Cardiac fibroblast (primary cell): ENCODE results near the gene TGFB2.
A peak's percentile ranks its signal among the peaks of the same experiment; 100 is the strongest.

ENCODE experiments used
- DNase-seq, 2 donors: peaks; one replicate each; pipeline versions ENCODE4 v3.0.0 to v3.0.0-alpha.2; 2010; ENCODE audit warnings: low read depth in 2 of 2
- H3K4me3 ChIP-seq, 2 donors: replicated peaks in 1 of 2; 1 replicate in 1 of 2; 2 replicates in 1 of 2; pipeline ENCODE4 v1.5.1; 2011; ENCODE audit warnings: low read depth in 2 of 2, low read length in 2 of 2, mild to moderate bottlenecking in 2 of 2, moderate library complexity in 1 of 2
- TF ChIP-seq, protein P1 (sequence below): IDR thresholded peaks from one replicate; pipeline ENCODE4 v1.5.1; 2011; ENCODE audit warnings: low read depth, mild to moderate bottlenecking, low read length, inconsistent platforms

TGFB2 gene

DNA sequence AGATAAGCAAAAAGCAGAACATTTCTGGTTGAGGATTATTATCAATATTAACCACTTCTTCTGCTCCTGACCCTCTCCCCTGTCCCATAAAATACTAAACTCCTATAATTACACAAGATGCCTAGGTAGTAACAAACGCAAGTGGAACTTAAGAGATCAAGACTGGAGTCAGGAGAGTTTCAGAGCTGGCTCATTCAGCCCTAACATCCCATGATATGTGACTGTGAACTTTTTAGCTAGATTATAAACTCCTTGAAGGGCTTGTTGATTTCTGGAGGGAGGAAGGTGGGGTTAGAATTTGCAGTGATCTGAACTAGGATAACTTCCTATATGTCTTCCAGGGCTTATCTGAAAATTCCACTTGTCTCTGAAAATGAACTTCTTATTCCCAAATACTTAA lies 130.6 kb downstream of the TGFB2 start:
- no peak overlapping the region for H3K4me3 ChIP-seq
- TF ChIP-seq, protein P1, sequence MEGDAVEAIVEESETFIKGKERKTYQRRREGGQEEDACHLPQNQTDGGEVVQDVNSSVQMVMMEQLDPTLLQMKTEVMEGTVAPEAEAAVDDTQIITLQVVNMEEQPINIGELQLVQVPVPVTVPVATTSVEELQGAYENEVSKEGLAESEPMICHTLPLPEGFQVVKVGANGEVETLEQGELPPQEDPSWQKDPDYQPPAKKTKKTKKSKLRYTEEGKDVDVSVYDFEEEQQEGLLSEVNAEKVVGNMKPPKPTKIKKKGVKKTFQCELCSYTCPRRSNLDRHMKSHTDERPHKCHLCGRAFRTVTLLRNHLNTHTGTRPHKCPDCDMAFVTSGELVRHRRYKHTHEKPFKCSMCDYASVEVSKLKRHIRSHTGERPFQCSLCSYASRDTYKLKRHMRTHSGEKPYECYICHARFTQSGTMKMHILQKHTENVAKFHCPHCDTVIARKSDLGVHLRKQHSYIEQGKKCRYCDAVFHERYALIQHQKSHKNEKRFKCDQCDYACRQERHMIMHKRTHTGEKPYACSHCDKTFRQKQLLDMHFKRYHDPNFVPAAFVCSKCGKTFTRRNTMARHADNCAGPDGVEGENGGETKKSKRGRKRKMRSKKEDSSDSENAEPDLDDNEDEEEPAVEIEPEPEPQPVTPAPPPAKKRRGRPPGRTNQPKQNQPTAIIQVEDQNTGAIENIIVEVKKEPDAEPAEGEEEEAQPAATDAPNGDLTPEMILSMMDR, result no peak
- DNase-seq, result no peak

DNA sequence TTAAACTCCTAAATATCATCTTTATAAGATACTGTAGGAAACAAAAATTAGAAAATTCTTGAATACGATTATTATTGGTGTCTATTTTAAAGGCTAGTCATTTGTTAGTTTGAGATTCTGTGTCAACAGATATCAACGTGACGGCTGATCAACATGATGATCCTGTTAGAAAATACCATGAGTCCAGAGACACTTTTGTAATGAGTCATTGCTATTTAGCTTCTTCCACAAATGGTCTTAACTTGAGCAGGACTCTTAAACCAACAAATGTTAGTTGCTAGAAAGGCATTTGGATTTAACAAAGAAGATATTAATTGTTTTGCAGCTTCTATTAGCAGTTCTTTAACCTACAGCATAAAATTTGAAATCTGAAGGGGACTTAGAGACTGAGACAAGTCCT lies 131.2 kb downstream of the TGFB2 start:
- TF ChIP-seq, protein P1, result no peak
- DNase-seq, result peak; percentile 60 to 92

DNA sequence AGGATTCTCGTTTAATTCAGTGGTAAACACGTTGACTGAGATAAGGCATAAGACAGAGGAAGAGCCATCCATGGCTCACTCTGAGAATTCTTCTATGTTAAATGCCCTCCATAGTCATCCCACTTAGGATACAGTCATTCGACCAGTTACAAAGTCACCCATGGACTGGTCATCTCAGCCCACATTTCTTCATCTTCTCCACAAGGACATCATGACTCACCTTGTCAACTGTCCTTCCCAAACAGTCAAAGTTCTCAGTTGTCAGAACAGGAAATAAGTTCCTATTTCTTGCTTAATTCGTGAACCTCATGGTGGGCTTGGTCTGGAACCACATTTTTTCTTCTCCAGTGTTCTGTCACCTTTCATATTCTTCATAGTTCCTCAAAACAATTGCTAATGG lies 133.2 kb downstream of the TGFB2 start:
- TF ChIP-seq, protein P1, result no peak
- peak in 1 of 2 donors; percentile 64 for DNase-seq

More for the DNA sequence above, 131.2 kb downstream of the TGFB2 start:
- no peak overlapping the region for H3K4me3 ChIP-seq

DNA sequence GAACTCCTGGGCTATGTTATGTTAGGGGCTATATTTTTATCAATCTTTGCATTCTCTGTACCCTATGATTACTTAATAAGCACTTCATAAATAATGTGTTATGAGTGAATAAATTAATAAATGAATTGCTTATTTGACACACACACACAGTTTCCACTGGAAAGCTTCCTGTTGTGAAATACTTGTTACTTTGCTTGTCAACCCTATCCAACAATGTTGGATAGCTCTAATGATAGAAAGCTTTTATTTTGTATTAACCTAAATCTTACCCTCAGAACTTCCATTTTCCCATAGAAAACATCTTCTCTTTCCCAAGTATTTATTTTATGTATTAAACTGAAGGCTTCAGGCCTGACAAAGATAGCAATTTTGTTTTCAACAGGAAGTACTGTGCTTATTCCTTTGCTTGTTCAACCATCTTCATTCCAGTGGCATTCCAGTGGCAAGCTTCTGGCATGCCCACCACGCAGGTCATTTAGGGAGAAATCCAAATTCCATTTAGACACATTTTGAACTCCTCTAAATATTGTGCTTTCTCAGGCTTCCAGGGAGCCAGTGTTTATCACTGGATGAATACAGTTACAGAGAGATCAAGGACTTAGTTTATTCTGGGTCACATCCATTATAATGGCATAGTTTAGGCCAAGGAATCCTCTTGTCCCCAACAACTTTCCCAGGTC lies 134.4 kb downstream of the TGFB2 start:
- TF ChIP-seq, protein P1, result no peak
- peak; percentile 80 to 84 for DNase-seq
- H3K4me3 ChIP-seq, result no peak overlapping the region

More for the DNA sequence above, 133.2 kb downstream of the TGFB2 start:
- no peak overlapping the region for H3K4me3 ChIP-seq

DNA sequence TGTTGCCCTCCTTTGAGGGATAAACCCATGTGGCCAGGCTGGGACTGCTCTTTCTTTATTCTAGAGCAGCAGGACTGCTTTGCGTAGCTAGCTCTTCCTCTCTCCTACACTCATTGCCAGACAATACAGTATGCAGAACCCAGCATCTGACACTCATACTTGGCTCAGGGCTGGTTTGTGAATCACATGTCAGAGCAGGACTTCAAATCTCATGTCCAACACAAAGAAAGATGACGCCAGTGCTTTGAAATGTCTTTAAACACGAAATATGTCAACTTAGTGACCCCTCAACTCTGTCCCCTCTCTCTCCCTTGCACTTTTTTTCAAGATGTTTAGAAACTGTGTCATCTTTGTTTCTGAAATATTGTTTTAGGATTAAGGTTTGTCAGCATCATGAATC lies 135.0 kb downstream of the TGFB2 start:
- TF ChIP-seq, protein P1, result no peak
- H3K4me3 ChIP-seq, result no peak overlapping the region
- peak; percentile 84 to 99 for DNase-seq

DNA sequence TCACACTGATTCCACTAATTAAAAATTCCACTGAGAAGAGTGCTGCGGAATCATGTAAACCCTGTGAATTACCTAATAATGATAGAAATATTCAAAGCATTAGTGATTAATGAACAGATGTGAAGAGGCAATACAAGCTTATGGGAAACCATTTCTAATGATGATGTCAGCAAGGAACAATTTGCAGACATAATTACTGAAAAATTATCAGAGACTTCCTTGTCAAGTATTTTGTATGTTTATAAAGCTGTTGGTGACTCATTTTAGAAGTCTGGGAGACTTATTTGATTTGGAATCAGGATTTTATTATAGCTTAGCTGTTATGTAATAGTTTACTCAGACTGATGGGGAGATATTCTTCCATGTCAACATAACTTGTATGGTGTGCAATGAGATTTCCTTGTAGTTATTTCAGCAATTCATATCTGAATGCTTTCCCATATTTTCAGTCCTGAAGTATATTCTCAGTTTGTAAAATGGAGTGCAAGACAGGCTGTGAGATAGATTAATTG lies 135.5 kb downstream of the TGFB2 start:
- peak; percentile 63 to 91 for DNase-seq
- TF ChIP-seq, protein P1, result no peak
- no peak overlapping the region for H3K4me3 ChIP-seq
